HG03103 (cell line): ENCODE data around the gene RIF1.

Experiments used
- ATAC-seq: cut with Tn5 transposase; IDR thresholded peaks from one replicate; pipeline ENCODE4 v1.9.1; 2021; ENCODE audit warnings: low read depth; ENCODE audit not compliant: unreplicated experiment

The RIF1 gene

DNA sequence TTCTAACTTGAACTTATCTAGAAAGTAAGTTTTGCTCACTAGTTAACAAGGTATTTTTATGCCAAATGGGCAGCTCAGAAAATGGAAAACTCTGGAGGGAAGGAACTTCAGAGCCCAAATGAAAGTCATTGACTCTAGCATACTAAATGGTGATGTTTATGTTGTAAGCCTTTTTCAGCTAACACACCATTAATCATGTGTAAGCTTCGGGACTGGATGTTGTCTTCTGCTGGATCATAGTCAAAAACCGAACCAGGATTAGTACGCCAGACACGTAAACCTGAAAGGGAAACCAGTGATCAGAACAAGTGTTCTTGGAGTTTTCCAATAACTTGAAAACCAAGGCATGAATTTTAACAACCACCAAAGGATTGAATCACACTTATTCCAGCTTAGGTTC is 81.8 kb downstream of the RIF1 start:
- ATAC-seq = no peak

GRCh38 chr2:151498178-151498577 is 88.5 kb downstream of the RIF1 start:
- no peak for ATAC-seq

- no peak for ATAC-seq
Measured at GRCh38 chr2:151506170-151506569, 96.5 kb downstream of the RIF1 start.

GRCh38 chr2:151508519-151508918 is 98.8 kb downstream of the RIF1 start:
- no peak for ATAC-seq

DNA sequence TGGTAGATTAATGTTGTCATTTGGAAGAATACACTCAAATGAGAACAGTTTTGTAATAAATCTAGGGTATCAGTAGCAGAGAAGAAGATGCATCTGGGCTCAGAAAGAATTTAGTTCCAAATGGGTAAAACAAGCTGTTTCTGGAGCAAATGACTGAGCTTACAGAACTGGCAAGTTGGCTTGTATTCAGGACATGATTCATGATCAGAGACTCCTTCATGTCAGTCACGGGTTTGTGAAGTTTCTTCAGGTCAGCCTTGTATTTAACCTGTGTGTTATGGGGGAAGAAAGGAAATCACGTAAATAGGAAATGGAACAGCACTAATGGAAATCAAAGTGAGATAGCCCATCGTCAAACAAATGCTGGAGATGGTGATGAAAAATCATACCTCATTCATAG is 109.1 kb downstream of the RIF1 start:
- no peak for ATAC-seq

GRCh38 chr2:151520976-151521375 is 111.3 kb downstream of the RIF1 start:
- no peak for ATAC-seq

DNA sequence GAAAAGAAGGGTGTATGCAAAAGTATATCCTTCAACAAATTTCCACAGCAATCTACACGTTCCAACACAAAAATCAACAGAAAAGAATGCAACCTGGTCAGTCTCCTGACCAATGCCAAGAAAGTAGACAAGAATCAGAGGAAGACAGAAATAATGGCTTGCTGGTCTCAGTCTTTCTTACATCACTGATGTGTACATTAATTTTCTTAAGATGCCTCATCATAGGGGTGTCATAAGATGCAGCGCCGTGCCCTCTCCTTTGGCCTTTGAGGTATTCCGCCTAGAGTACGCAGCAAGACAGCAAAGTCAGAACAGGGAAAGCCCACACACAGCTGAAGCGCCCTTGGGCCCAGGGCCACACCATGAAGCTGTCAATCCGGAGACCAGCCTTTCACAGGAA is 112.9 kb downstream of the RIF1 start:
- no peak for ATAC-seq

DNA sequence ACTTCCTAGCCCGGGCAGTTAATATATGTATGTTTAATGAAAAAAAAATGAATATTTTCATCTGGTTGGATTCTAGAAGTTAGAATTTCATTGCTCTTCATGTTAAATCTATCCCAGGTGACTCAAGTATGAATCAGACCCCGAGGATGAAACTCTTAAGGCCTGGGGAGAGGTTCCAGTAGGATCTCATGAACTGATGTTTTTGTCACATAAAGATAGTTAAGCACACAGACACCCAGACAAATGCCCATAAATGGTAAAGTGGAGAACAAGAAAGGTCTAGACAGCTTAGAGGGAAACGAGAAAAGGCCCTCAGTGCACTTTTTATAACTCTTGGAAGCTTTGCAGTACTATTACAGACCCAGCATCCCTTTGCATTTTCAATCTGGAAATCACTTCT is 114.1 kb downstream of the RIF1 start:
- no peak for ATAC-seq

DNA sequence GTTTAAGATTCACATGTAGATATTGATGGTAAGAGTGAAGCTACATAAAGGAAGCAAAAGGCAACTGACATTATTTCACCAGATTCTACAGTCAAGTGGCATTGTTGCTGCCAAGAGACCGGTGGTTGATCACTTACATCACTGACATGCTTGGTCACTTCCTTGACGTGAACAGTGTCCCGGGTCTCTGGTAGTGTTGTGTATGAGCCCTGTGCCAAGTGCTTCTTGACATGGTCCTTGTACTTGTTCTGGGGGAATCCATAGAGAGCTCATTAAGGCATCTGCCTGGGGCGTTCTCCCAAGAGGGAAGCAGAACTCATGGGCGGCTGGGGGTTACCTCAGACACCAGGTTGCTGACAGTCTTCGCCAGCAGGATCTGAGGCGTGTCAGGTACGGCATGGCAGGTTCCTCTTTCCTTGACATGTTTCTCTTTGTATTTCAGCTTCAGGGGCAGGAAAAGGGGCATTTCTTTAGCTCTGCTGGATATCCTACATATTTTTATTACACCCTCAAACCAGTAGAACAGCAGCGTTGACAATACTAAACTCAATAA is 116.2 kb downstream of the RIF1 start:
- no peak for ATAC-seq

- no peak for ATAC-seq
Measured at GRCh38 chr2:151526572-151527090, 116.9 kb downstream of the RIF1 start.
